Measurements from ENCODE around the gene VPS4B. TPM values are rescaled to one million over a fixed set of nuclear protein-coding genes. Genes with fewer than 3 reads are reported as not detected.

VPS4B gene
- total RNA-seq, 1 donor from 2014 or later, result 41.4 TPM

DNA sequence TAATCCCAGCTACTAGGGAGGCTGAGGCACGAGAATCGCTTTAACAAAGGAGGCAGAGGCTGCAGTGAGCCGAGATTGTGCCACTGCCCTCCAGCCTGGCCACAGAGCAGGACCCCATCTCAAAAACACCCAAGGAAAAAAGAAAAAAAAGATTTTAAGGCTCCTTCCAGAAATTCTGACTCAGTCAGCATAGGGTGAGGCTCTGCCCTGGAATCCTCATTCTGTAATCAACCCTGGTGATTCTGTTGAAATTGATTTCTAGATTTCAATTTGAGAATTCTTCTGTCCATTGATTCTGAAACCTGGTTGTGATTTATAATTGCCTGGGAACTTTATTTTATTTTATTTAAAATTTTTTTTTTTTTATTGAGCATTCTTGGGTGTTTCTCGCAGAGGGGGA, 27.1 kb upstream of the VPS4B start:
- no peaks in the 10 kb centered on the region for H3K27me3 Mint-ChIP-seq (ENCODE audit: low read depth)
- H3K4me3 Mint-ChIP-seq, result no peak overlapping the region
- H3K9me3 Mint-ChIP-seq, result no peaks in the 10 kb centered on the region
- peaks cover 32% of the 10 kb centered on the region for H3K4me1 Mint-ChIP-seq
- TF ChIP-seq, protein P1, sequence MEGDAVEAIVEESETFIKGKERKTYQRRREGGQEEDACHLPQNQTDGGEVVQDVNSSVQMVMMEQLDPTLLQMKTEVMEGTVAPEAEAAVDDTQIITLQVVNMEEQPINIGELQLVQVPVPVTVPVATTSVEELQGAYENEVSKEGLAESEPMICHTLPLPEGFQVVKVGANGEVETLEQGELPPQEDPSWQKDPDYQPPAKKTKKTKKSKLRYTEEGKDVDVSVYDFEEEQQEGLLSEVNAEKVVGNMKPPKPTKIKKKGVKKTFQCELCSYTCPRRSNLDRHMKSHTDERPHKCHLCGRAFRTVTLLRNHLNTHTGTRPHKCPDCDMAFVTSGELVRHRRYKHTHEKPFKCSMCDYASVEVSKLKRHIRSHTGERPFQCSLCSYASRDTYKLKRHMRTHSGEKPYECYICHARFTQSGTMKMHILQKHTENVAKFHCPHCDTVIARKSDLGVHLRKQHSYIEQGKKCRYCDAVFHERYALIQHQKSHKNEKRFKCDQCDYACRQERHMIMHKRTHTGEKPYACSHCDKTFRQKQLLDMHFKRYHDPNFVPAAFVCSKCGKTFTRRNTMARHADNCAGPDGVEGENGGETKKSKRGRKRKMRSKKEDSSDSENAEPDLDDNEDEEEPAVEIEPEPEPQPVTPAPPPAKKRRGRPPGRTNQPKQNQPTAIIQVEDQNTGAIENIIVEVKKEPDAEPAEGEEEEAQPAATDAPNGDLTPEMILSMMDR (IDR thresholded peaks at IDR 0.05; ENCODE audit: unreplicated experiment), result no peak
- H3K36me3 Mint-ChIP-seq, result no peaks in the 10 kb centered on the region
- no peak for DNase-seq (ENCODE audit: low spot score in 2 of 2, unreplicated experiment in 2 of 2)
- H3K27ac Mint-ChIP-seq, result no peak overlapping the region

DNA sequence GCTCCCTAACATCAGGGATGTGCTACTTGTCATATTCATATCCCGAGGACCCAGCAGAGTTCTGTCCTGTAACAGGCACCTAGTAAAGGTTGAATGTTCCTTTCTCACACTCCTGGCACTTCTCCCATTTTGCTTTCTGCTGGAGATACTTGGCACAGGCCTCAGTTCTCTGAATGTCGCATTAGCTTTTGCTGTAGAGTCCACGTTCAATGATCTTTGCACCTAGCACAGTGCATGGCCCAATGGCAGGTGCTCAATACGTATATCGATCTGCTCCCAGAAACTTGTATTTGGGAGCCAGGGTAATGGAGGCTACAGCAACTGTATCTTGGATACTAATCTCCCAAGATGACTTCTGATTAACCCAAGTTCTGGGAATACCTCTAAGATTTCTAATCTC, 24.8 kb upstream of the VPS4B start:
- no peak overlapping the region for H3K4me3 Mint-ChIP-seq
- H3K9me3 Mint-ChIP-seq, result no peaks in the 10 kb centered on the region
- H3K36me3 Mint-ChIP-seq, result no peaks in the 10 kb centered on the region
- no peak overlapping the region for H3K27ac Mint-ChIP-seq
- peaks cover 11% of the 10 kb centered on the region for H3K4me1 Mint-ChIP-seq
- TF ChIP-seq, protein P1 (IDR thresholded peaks at IDR 0.05; ENCODE audit: unreplicated experiment), result no peak
- H3K27me3 Mint-ChIP-seq (ENCODE audit: low read depth), result no peaks in the 10 kb centered on the region
- no peak for DNase-seq (ENCODE audit: low spot score in 2 of 2, unreplicated experiment in 2 of 2)

DNA sequence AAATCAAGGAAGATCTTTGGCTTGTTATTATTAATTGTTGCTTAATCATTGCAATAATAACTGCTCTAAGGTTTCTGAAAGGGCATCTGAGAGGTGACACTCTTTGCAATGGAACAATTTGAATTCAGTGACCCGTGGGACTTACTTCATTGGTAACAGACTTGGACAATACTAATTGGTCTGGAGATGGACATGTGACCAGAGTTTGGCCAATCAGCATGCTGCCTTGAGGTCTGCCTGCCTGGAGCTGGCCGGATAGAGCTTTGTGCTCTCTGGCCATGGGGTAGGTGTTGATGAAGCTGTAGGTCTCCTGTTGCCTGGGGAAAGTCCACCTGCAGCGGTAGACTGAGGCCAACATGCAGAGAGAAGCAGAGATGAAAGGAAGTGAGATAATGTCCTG, 24.0 kb upstream of the VPS4B start:
- Mint-ChIP-seq H3K36me3 (no peaks in the 10 kb centered on the region), H3K27ac (no peak overlapping the region), H3K9me3 (no peaks in the 10 kb centered on the region), H3K27me3 (ENCODE audit: low read depth) (peaks cover 2% of the 10 kb centered on the region), H3K4me1 (peaks cover 3% of the 10 kb centered on the region), H3K4me3 (no peak overlapping the region)
- TF ChIP-seq, protein P1 (IDR thresholded peaks at IDR 0.05; ENCODE audit: unreplicated experiment), result no peak
- DNase-seq (ENCODE audit: low spot score in 2 of 2, unreplicated experiment in 2 of 2), result no peak

GRCh38 chr18:63445037-63445436, 22.8 kb upstream of the VPS4B start:
- Mint-ChIP-seq H3K27ac (no peak overlapping the region), H3K36me3 (no peaks in the 10 kb centered on the region), H3K4me1 (no peaks in the 10 kb centered on the region), H3K9me3 (no peaks in the 10 kb centered on the region), H3K4me3 (no peak overlapping the region), H3K27me3 (ENCODE audit: low read depth) (peaks cover 2% of the 10 kb centered on the region)
- TF ChIP-seq, protein P1 (IDR thresholded peaks at IDR 0.05; ENCODE audit: unreplicated experiment), result no peak
- no peak for DNase-seq (ENCODE audit: low spot score in 2 of 2, unreplicated experiment in 2 of 2)

GRCh38 chr18:63444580-63444979, 22.3 kb upstream of the VPS4B start:
- Mint-ChIP-seq H3K4me3 (no peak overlapping the region), H3K36me3 (no peaks in the 10 kb centered on the region), H3K4me1 (no peaks in the 10 kb centered on the region), H3K9me3 (no peaks in the 10 kb centered on the region), H3K27me3 (ENCODE audit: low read depth) (peaks cover 2% of the 10 kb centered on the region), H3K27ac (no peak overlapping the region)
- TF ChIP-seq, protein P1 (IDR thresholded peaks at IDR 0.05; ENCODE audit: unreplicated experiment), result no peak
- no peak for DNase-seq (ENCODE audit: low spot score in 2 of 2, unreplicated experiment in 2 of 2)

DNA sequence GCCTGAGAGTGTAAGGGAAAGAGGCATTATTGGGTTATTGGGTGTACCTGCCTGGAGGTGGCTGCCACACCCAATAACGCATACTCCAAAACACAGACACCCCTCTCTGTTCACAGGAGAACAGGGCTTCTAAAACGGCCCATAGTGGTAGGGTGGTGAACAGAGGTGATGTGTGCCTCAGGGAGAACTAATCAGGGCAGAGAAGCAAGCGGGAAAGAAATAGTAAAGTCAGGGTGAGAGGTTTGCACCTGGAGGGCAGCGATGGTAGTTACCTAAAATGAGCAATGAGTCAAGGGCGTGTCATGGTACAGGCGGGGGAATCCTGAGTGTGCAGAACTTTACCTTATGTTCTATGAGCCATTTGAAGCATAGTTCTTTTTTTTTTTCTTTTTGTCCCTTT, 21.6 kb upstream of the VPS4B start:
- TF ChIP-seq, protein P1 (IDR thresholded peaks at IDR 0.05; ENCODE audit: unreplicated experiment), result no peak
- H3K4me1 Mint-ChIP-seq, result peaks cover 1% of the 10 kb centered on the region
- no peak overlapping the region for H3K27ac Mint-ChIP-seq
- peaks cover 2% of the 10 kb centered on the region for H3K27me3 Mint-ChIP-seq (ENCODE audit: low read depth)
- no peak for DNase-seq (ENCODE audit: low spot score in 2 of 2, unreplicated experiment in 2 of 2)
- no peak overlapping the region for H3K4me3 Mint-ChIP-seq
- H3K36me3 Mint-ChIP-seq, result no peaks in the 10 kb centered on the region
- H3K9me3 Mint-ChIP-seq, result no peaks in the 10 kb centered on the region

Data from mesothelial cell of epicardium (in vitro differentiated cells).